ENCODE results near the gene MSI2. TPM values are rescaled to one million over a fixed set of nuclear protein-coding genes. Genes with fewer than 3 reads are reported as not detected.

MSI2 gene
- total and polyA plus RNA-seq, 2 donors (not counting 3 experiments of a cell fraction or from before 2014, with no cell fraction given) = 20.9 to 59.3 TPM

DNA sequence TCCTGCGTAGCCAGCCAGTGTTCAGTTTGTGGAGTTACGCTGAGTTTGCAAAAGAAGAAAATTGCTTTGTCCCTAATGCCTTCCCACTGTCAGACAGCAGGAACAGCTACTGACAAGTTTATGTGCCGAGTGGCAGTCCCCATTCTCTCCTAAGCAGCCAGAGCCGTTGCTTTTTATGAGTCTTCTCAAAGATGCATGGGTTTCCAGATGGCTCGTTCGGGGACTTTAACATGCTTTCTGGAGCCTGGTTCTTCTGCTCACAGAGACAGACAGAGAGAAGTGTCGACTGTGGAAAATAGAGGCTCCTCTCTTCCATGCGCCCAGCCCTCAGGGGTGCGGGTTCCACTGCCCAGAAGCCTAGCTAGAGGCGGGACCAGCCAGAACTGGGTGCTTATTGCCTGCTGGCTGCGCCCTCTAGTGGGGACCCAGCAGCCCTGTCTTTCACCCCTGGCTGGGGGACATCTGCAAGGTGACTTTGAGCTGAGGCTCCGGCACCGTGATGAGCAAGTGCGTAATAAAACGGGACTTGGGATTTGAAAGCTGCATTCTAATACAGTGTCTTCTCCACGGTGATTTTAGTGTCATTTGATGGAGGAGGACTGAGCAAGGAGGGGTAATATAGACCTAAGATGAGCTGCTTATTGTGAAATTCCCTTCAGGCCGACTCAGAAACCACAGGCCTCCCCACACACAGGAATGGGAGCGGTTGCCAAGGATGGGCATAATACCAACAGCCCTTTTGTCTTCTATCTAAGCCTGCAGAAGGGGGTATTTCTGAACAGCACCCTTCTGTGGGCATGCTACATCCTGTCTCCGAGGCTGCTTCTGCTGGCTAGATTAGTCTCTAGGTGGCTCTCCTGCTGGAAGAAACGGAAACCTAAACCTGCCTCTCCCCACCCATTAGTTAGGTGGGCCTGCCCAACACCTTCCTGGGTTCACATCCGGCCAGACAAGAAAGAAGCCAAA is 415.6 kb downstream of the MSI2 start:
- POLR2A ChIA-PET = no interaction called here
- CTCF ChIA-PET = interaction anchor here (0.6 to 4.4 kb wide), 69 partner anchors 9 to 554 kb away, joined by 3 to 143 read pairs (median 4); no protein-coding TSS in a partner anchor
- TF ChIP-seq EZH2 (IDR thresholded peaks at IDR 0.05; ENCODE audit: borderline replicate concordance, low read depth, low read length, severe bottlenecking) = no peak
- TF ChIP-seq FOS (IDR thresholded peaks at IDR 0.05; ENCODE audit: borderline replicate concordance, insufficient read depth, low read length) = no peak
- TF ChIP-seq MAX (IDR thresholded peaks at IDR 0.05; ENCODE audit: insufficient read depth, insufficient read length) = no peak
- TF ChIP-seq, protein P1, sequence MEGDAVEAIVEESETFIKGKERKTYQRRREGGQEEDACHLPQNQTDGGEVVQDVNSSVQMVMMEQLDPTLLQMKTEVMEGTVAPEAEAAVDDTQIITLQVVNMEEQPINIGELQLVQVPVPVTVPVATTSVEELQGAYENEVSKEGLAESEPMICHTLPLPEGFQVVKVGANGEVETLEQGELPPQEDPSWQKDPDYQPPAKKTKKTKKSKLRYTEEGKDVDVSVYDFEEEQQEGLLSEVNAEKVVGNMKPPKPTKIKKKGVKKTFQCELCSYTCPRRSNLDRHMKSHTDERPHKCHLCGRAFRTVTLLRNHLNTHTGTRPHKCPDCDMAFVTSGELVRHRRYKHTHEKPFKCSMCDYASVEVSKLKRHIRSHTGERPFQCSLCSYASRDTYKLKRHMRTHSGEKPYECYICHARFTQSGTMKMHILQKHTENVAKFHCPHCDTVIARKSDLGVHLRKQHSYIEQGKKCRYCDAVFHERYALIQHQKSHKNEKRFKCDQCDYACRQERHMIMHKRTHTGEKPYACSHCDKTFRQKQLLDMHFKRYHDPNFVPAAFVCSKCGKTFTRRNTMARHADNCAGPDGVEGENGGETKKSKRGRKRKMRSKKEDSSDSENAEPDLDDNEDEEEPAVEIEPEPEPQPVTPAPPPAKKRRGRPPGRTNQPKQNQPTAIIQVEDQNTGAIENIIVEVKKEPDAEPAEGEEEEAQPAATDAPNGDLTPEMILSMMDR (IDR thresholded peaks at IDR 0.05; ENCODE audit: extremely low read depth in 1 of 2, insufficient read depth in 1 of 2, low read depth in 1 of 2, low read length in 2 of 2) = peak; percentile 91 to 94
- Histone ChIP-seq H3K4me1 (ENCODE audit: control insufficient read depth, extremely low read depth, insufficient read depth, low read length) (no peaks in the 10 kb centered on the region), H3K9me3 (replicated peaks; ENCODE audit: control insufficient read depth, insufficient read depth, low read length) (no peaks in the 10 kb centered on the region), H3K27ac (ENCODE audit: insufficient read depth, low read depth, low read length) (no peak overlapping the region), H3K36me3 (ENCODE audit: control insufficient read depth in 2 of 2, extremely low read depth in 1 of 2, insufficient read depth in 2 of 2, low read length in 2 of 2) (peaks cover 0 to 5% of the 10 kb centered on the region in 2 experiments), H2AFZ (ENCODE audit: low read depth, low read length) (no peak overlapping the region), H3K79me2 (ENCODE audit: control insufficient read depth, insufficient read depth, low read length) (no peaks in the 10 kb centered on the region), H3K27me3 (ENCODE audit: control insufficient read depth in 2 of 2, insufficient read depth in 2 of 2, low read length in 2 of 2) (no peaks in the 10 kb centered on the region), H3K9me1 (replicated peaks; ENCODE audit: control insufficient read depth, extremely low read depth, insufficient read depth, low read length) (no peaks in the 10 kb centered on the region), H3K9ac (replicated peaks; ENCODE audit: extremely low read depth, insufficient read depth, low read length) (no peak overlapping the region), H4K20me1 (replicated peaks; ENCODE audit: control insufficient read depth, extremely low read depth, insufficient read depth, low read length) (no peaks in the 10 kb centered on the region), H3K4me3 (replicated peaks in 1 of 3; ENCODE audit: insufficient read depth in 1 of 3, low read depth in 1 of 3, low read length in 3 of 3) (no peak overlapping the region), H3K4me2 (ENCODE audit: insufficient read depth, low read length) (no peak overlapping the region)
- no TSS peak for BruUV-seq (replicated peaks)
- intact Hi-C loops (cut with micrococcal nuclease) (loop anchor here (1.0 to 2.0 kb wide), 4 partner anchors 75 to 541 kb away; no protein-coding TSS in a partner anchor), dilution Hi-C loops (cut with MboI; ENCODE audit: extremely low pct_ligation_motif_present, low sequenced_read_pairs) (no loop called here)
- FAIRE-seq = peak; percentile 70
- peak; percentile 55 for DNase-seq (ENCODE audit: low read depth, low spot score)

All from endothelial cell of umbilical vein (primary cell).